Thymus (tissue), 11 donors: ENCODE data around the gene SENP1. TPM values are rescaled to one million over a fixed set of nuclear protein-coding genes. Genes with fewer than 3 reads are reported as not detected.

Experiments used
- DNase-seq, 9 donors: peaks; one replicate each; pipeline ENCODE4 v3.0.0-alpha.2; 2013; ENCODE audit warnings: low spot score in 9 of 9, low read depth in 6 of 9, missing footprints in 1 of 9
- H3K27ac ChIP-seq, 2 donors: one replicate each; pipeline ENCODE4 v1.5.1; 2013; ENCODE audit warnings: control low read depth in 1 of 2, low read depth in 1 of 2, low read length in 1 of 2, mild to moderate bottlenecking in 1 of 2, moderate library complexity in 1 of 2
- H3K27me3 ChIP-seq, 2 donors: one replicate each; pipeline ENCODE4 v1.5.1; 2013; ENCODE audit warnings: low read length in 1 of 2; ENCODE audit not compliant: control insufficient read depth in 2 of 2, insufficient read depth in 1 of 2
- H3K36me3 ChIP-seq, 2 donors: one replicate each; pipeline ENCODE4 v1.5.1; 2013; ENCODE audit warnings: low read length in 1 of 2, mild to moderate bottlenecking in 1 of 2, moderate library complexity in 1 of 2; ENCODE audit not compliant: control insufficient read depth in 2 of 2, insufficient read depth in 2 of 2
- H3K4me1 ChIP-seq, 2 donors: one replicate each; pipeline ENCODE4 v1.5.1; 2013; ENCODE audit warnings: low read length in 2 of 2; ENCODE audit not compliant: control insufficient read depth in 2 of 2, insufficient read depth in 2 of 2
- H3K4me3 ChIP-seq, 2 donors: one replicate each; pipeline ENCODE4 v1.5.1; 2013; ENCODE audit warnings: low read length in 2 of 2, control low read depth in 1 of 2, mild to moderate bottlenecking in 1 of 2
- H3K9me3 ChIP-seq, 2 donors: one replicate each; pipeline ENCODE4 v1.5.1; 2013; ENCODE audit warnings: low read length in 1 of 2, mild to moderate bottlenecking in 1 of 2; ENCODE audit not compliant: control insufficient read depth in 2 of 2, insufficient read depth in 1 of 2
- WGBS: extraction: QIAGEN DNeasy Blood & Tissue Kit; methylation state at CpG from one replicate; pipeline ENCODE4 v1.1.7; 2013; 5-methylcytosine and 5-hydroxymethylcytosine counted together
- polyA plus RNA-seq: library from polyadenylated mRNA; stranded (reverse); fragments of 200-250 nt; gene quantifications from one replicate; pipeline ENCODE4 v1.2.3, GENCODE V29; 2013
- total RNA-seq: library from RNA; stranded (reverse); fragments of 120-200 nt; gene quantifications from one replicate; pipeline ENCODE4 v1.2.4, GENCODE V29; 2013
- donor health status: healthy.

Gene SENP1
- total and polyA plus RNA-seq, 2 donors: 6.6 to 25.0 TPM

DNA sequence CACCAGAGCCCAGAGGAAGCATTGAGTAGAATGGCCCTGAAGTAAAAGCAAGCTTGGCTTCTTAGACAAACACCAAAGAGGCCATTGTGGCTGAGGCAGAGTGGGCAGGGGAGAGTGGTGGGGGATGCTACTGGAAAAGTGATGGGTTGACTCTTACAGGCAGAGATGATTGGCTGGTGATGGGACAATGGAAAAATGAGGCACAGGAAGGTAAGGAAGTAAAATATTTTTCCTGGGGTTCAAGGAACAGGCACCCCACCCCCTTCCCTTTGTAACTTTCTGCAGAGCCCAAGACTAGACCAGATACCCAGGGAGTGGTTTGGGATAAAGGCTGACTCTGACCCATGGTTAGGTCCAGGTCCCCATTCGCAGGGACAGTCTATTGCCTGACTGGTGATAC lies 66.7 kb downstream of the SENP1 start:
- Histone ChIP-seq H3K36me3 (peaks cover 0 to 18% of the 10 kb centered on the region in 2 donors), H3K9me3 (no peaks in the 10 kb centered on the region), H3K4me3 (no peak overlapping the region), H3K4me1 (peaks cover 0 to 12% of the 10 kb centered on the region in 2 donors), H3K27ac (no peak overlapping the region), H3K27me3 (no peaks in the 10 kb centered on the region)
- 98% methylated on average over 1 of the region's 1 CpG for WGBS
- no peak for DNase-seq

DNA sequence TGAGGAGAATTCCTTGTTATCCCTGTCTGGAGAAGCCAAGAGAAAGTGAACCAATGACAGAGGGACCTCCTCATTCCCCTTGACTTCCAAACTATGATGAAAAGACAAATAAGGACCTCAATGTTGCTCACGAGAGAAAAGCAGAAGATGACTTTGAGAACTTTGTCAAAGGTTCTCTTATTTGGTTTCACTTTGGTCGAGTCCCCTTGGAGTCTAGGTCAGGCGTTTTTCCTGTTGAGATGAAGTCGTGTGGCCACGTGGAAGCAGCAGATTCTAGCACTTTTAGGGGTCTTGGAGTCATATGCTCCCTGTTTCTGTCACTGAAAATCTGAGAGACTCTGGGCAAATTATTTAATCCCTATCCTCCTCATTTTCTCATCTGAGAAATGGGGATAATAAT lies 67.8 kb downstream of the SENP1 start:
- no peak overlapping the region for H3K27ac ChIP-seq
- H3K4me3 ChIP-seq: no peak overlapping the region
- 31% methylated on average over 5 of the region's 5 CpGs for WGBS
- H3K4me1 ChIP-seq: peaks cover 0 to 12% of the 10 kb centered on the region in 2 donors
- DNase-seq: no peak
- H3K36me3 ChIP-seq: peaks cover 0 to 8% of the 10 kb centered on the region in 2 donors
- H3K27me3 ChIP-seq: no peaks in the 10 kb centered on the region
- H3K9me3 ChIP-seq: no peaks in the 10 kb centered on the region

DNA sequence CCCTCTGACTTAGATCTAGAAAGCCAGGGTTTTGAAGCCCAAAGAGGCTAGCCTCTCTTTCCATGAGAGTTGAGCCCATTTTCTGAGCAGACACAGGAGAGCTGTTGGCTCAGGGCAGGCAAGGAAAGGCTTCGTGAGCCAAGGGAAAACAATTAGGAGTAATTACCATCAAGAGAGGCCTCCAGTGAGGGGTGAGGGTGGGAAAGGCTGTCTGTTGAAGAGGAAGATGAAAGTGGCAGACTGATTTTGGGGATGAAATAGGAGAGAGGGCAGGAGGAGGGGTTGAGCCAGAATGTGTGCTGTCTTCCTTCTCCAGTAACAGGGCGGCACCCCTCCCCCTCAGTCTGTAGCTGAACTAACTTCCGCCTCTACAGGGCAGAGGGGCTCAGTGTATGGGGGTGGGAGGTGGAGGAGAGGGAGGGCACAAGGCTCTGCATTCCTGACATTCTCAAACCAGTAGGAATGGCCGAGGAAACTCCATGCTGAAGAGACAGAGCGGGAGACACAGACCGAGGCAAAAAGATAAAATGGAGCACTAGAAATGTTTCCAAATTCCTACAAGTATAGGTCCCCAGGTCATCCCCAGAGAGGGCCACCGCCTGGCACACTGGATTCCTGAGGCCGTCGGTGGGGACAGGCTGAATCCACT lies 68.5 kb downstream of the SENP1 start:
- Histone ChIP-seq H3K36me3 (peaks cover 0 to 2% of the 10 kb centered on the region in 2 donors), H3K4me3 (no peak overlapping the region), H3K27me3 (no peaks in the 10 kb centered on the region), H3K27ac (no peak overlapping the region), H3K9me3 (no peaks in the 10 kb centered on the region), H3K4me1 (peaks cover 0 to 12% of the 10 kb centered on the region in 2 donors)
- WGBS: 87% methylated on average over 9 of the region's 9 CpGs
- DNase-seq: peak in 3 of 9 donors; percentile 4 to 27 (median 21)

GRCh38 chr12:48036818-48037217 lies 69.1 kb downstream of the SENP1 start:
- Histone ChIP-seq H3K4me1 (peaks cover 0 to 12% of the 10 kb centered on the region in 2 donors), H3K9me3 (no peaks in the 10 kb centered on the region), H3K27ac (no peak overlapping the region), H3K36me3 (no peaks in the 10 kb centered on the region), H3K27me3 (no peaks in the 10 kb centered on the region), H3K4me3 (no peak overlapping the region)
- WGBS: 96% methylated on average over 4 of the region's 4 CpGs
- DNase-seq: no peak

DNA sequence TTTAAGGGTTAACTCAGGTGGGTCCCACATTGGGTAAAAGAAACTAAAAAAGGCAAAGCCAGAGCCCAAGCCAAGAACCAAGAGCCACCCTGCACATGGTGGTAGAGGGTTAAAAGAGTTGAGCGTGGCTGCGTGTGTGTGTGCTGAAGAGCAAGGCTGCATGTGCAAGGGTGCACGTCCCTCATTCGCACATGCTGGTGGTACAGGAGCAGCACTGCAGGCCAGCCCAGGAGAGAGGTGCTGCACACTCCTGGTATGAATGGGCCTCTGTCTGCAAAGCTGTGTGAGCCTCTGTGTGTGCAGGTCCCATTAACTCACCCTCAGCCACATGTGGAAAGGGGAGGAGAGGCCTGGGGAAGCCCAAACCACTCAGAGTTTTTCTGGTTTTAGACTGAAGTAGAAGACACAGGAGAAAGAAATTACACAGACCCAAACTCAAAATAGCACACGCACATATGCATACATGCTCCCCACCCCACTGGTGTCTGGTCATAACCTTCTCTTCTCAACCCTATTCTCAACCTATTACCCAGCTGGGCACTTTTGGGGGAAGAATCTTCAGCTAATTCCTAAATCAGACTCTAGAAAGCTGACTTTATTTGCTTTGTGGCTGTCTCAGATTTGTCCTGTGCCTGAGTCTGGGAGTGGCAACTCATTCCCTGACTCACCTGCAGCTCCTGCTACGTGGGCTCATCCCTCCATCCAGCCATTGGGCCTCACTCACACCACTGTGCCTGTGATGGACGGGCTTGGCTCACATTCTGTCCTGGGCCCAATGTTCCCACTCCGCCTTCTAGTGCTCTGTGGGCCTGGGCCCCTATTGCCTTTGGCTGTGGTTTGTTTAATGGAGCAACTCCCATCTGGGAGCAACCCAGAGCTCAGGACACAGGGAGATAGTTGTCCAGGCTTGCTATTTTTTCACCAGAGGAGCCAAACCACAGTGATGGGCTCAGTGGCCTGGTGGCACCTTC lies 70.8 kb downstream of the SENP1 start:
- peaks cover 0 to 12% of the 10 kb centered on the region in 2 donors for H3K4me1 ChIP-seq
- no peak overlapping the region for H3K27ac ChIP-seq
- no peak overlapping the region for H3K4me3 ChIP-seq
- WGBS: 94% methylated on average over 8 of the region's 8 CpGs
- no peaks in the 10 kb centered on the region for H3K36me3 ChIP-seq
- H3K9me3 ChIP-seq: no peaks in the 10 kb centered on the region
- no peak for DNase-seq
- H3K27me3 ChIP-seq: no peaks in the 10 kb centered on the region

GRCh38 chr12:48033451-48033850 lies 72.4 kb downstream of the SENP1 start:
- Histone ChIP-seq H3K4me1 (peaks cover 0 to 12% of the 10 kb centered on the region in 2 donors), H3K27me3 (no peaks in the 10 kb centered on the region), H3K36me3 (no peaks in the 10 kb centered on the region), H3K4me3 (no peak overlapping the region), H3K9me3 (no peaks in the 10 kb centered on the region), H3K27ac (no peak overlapping the region)
- whole genome bisulfite sequencing: 95% methylated on average over 1 of the region's 1 CpG
- DNase-seq: no peak

GRCh38 chr12:48032597-48032996 lies 73.3 kb downstream of the SENP1 start:
- 98% methylated on average over 1 of the region's 1 CpG for WGBS
- peaks cover 0 to 9% of the 10 kb centered on the region in 2 donors for H3K4me1 ChIP-seq
- no peaks in the 10 kb centered on the region for H3K9me3 ChIP-seq
- H3K27me3 ChIP-seq: no peaks in the 10 kb centered on the region
- no peak overlapping the region for H3K27ac ChIP-seq
- no peaks in the 10 kb centered on the region for H3K36me3 ChIP-seq
- DNase-seq: no peak
- no peak overlapping the region for H3K4me3 ChIP-seq

- DNase-seq: no peak
- Histone ChIP-seq H3K4me3 (no peak overlapping the region), H3K27me3 (no peaks in the 10 kb centered on the region), H3K36me3 (no peaks in the 10 kb centered on the region), H3K27ac (no peak overlapping the region), H3K4me1 (peaks cover 0 to 4% of the 10 kb centered on the region in 2 donors), H3K9me3 (no peaks in the 10 kb centered on the region)
- WGBS: 97% methylated on average over 12 of the region's 12 CpGs
Measured at GRCh38 chr12:48031135-48031960, 74.5 kb downstream of the SENP1 start.
